ENCODE results near the gene ALKBH4.
"Not testable (repeated sequence)": the region's sequence is repeated elsewhere in the genome, so short reads cannot be mapped to it uniquely, and the experiment has no call there.

The ALKBH4 gene

GRCh38 chr7:102478314-102479208 is 13.9 kb upstream of the ALKBH4 start, which contains the start of gene POLR2J:
Gene POLR2J (minus strand): TSS chr7:102478922. CDS start chr7:102478860, 62 bp downstream.
- DNase-seq (ENCODE audit: low spot score): peak; percentile 94

GRCh38 chr7:102474736-102475435 is 10.2 kb upstream of the ALKBH4 start:
- DNase-seq (ENCODE audit: low spot score): not testable (repeated sequence)

GRCh38 chr7:102474116-102474515 is 9.5 kb upstream of the ALKBH4 start:
- DNase-seq (ENCODE audit: low spot score): not testable (repeated sequence)

GRCh38 chr7:102473271-102473991 is 8.8 kb upstream of the ALKBH4 start:
- no peak for DNase-seq (ENCODE audit: low spot score)

- DNase-seq (ENCODE audit: low spot score): no peak
These were observed 7.7 kb upstream of the ALKBH4 start for GRCh38 chr7:102472126-102473041.

- DNase-seq (ENCODE audit: low spot score): no peak
These were observed 7.1 kb upstream of the ALKBH4 start for GRCh38 chr7:102471791-102472125.

- DNase-seq (ENCODE audit: low spot score): no peak
These were observed 5.5 kb upstream of the ALKBH4 start for GRCh38 chr7:102469972-102470825.

GRCh38 chr7:102469351-102469971 is 4.8 kb upstream of the ALKBH4 start:
- DNase-seq (ENCODE audit: low spot score): no peak

GRCh38 chr7:102468478-102469350 is 4.1 kb upstream of the ALKBH4 start:
- no peak for DNase-seq (ENCODE audit: low spot score)

- DNase-seq (ENCODE audit: low spot score): no peak
These were observed 3.2 kb upstream of the ALKBH4 start for GRCh38 chr7:102467581-102468477.

GRCh38 chr7:102466097-102466496 is 1.4 kb upstream of the ALKBH4 start:
- DNase-seq (ENCODE audit: low spot score): no peak

GRCh38 chr7:102463841-102464576 is 654 bp downstream of the ALKBH4 start:
- no peak for DNase-seq (ENCODE audit: low spot score)

- DNase-seq (ENCODE audit: low spot score): no peak
These were observed 4.2 kb downstream of the ALKBH4 start for GRCh38 chr7:102460467-102460866.

GRCh38 chr7:102459221-102459844 is 5.3 kb downstream of the ALKBH4 start:
- no peak for DNase-seq (ENCODE audit: low spot score)

- no peak for DNase-seq (ENCODE audit: low spot score)
These were observed 7.2 kb downstream of the ALKBH4 start for GRCh38 chr7:102457352-102457924.

GRCh38 chr7:102456327-102456726 is 8.3 kb downstream of the ALKBH4 start:
- DNase-seq (ENCODE audit: low spot score): no peak
